LNCaP clone FGC (cell line): ENCODE data around the gene GALNT8.
"Not testable (repeated sequence)": the region's sequence is repeated elsewhere in the genome, so short reads cannot be mapped to it uniquely, and the experiment has no call there.

Experiments
- DNase-seq: peaks from one replicate; pipeline ENCODE4 v3.0.0-alpha.2; 2011; ENCODE audit warnings: low read depth
- H3K4me3 ChIP-seq: 2 replicates; pipeline ENCODE4 v1.5.1; 2011; ENCODE audit warnings: mild to moderate bottlenecking, low read depth, low read length, control low read depth
- CTCF ChIP-seq: IDR thresholded peaks from 2 replicates; pipeline ENCODE4 v1.5.1; 2012; ENCODE audit warnings: mild to moderate bottlenecking; ENCODE audit not compliant: control insufficient read depth, insufficient read depth; ENCODE audit errors: extremely low read depth

The GALNT8 gene

DNA sequence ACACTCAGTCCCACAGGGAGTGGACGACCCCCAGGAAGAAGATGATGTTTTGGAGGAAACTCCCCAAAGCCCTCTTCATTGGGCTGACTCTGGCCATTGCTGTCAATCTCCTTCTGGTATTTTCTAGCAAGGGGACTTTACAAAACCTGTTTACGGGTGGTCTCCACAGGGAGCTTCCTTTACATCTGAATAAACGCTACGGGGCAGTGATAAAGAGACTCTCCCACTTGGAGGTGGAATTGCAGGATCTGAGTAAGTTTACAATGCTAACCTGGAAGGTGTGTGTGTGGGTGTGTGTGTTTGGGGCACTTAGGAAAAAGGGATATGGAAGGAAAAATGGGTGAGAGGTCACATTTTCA, 416 bp downstream of the GALNT8 start:
- no peak overlapping the region for H3K4me3 ChIP-seq
- TF ChIP-seq CTCF: no peak
- no peak for DNase-seq

DNA sequence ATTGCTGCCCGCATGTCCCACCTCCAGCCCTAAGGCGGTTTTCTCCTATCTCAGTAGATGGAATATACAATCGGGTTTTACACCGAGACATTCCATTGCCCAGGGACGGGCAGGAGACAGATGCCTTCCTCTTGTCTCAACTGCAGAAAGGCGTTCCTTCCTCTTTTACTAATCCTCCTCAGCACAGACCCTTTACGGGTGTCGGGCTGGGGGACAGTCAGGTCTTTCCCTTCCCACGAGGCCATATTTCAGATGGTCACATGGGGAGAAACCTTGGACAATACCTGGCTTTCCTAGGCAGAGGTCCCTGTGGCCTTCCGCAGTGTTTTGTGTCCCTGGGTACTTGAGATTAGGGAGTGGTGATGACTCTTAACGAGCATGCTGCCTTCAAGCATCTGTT, 1.4 kb downstream of the GALNT8 start:
- DNase-seq, H3K4me3 ChIP-seq: not testable (repeated sequence)

GRCh38 chr12:4723226-4723625, 3.0 kb downstream of the GALNT8 start:
- no peak for DNase-seq
- no peak overlapping the region for H3K4me3 ChIP-seq
- no peak for TF ChIP-seq CTCF

DNA sequence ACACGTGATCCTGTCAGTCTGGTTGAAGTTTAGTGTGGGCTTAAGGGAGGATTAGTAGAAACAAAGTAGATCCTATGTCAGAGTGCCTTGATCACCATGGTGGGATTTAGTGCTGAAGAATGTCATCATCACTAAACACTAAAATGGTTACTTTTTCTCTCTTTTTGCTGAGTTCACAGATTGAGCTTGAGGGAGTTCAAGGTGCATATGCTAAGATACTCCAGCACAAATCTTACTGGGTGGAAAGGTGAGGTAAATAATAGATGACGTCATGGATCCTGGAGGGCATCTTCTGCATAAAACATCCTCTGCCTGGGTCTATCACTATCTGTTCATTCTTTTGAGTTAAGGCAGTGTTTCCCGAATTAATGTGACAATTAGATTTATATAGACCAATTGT, 4.9 kb downstream of the GALNT8 start:
- no peak for TF ChIP-seq CTCF
- no peak overlapping the region for H3K4me3 ChIP-seq
- DNase-seq: no peak

- H3K4me3 ChIP-seq: no peak overlapping the region
- peak; percentile 56 for DNase-seq
- no peak for TF ChIP-seq CTCF
Measured at GRCh38 chr12:4734625-4735340, 14.6 kb downstream of the GALNT8 start.

DNA sequence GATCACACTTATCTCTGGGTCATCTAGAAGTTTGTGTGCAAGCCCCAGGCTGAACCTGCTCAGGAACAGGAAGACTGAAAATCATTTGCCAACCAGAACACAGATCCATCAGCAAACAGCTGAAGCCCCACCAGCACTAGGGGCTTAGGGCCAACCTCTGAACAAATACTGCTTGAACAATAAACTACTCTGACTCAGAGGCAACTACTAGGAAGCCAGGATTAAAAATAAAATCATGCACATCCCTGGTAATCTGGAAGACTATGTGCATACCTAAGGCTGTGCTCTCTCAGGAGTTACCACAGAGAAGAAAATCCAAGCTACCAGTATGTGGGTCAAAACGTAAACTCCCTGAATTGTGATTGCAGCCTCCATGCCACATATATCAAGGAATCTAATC, 15.9 kb downstream of the GALNT8 start:
- no peak overlapping the region for H3K4me3 ChIP-seq
- DNase-seq: peak; percentile 88
- TF ChIP-seq CTCF: no peak

GRCh38 chr12:4738541-4738940, 18.3 kb downstream of the GALNT8 start:
- no peak for DNase-seq
- no peak overlapping the region for H3K4me3 ChIP-seq
- TF ChIP-seq CTCF: no peak

DNA sequence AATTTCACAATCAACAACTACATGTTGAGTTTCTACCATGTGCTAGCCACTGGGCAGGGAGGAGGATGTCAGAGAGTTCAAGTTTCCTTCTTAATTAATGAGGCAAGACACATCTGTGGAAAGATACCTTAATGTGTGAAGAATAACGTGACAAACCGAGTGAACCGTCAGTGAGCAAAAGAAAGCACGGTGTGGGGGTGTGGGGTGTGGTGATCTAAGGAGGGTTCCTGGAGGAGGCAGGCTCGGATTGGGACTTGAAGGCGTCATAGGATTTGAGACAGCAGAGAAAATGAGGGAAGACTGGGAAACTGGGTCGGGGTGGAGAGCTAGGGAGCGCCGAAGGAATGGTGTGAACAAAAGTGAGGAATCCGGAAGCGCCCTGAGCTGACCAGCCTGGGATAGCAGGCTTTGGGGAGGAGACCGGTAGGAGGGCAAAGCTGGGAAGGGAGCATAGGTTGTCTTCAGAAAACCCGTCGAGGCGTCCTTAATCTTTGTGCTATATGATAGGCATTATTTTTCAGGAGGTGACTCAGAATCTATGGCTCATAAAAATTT, 22.3 kb downstream of the GALNT8 start:
- DNase-seq: no peak
- no peak for TF ChIP-seq CTCF
- H3K4me3 ChIP-seq: no peak overlapping the region
